Keratinocyte (primary cell): Measurements from ENCODE around the gene PRKAR2B. TPM values are rescaled to one million over a fixed set of nuclear protein-coding genes. Genes with fewer than 3 reads are reported as not detected.

Source experiments
- DNase-seq: peaks from one replicate; pipeline ENCODE4 v3.0.0-alpha.2; 2011; ENCODE audit warnings: low read depth, missing footprints, low spot score
- FAIRE-seq: peaks from 2 replicates; lab custom pipeline; 2011; peaks lifted over from hg19 to GRCh38; lab: Jason Lieb, UNC
- H2AFZ ChIP-seq: 2 replicates; pipeline ENCODE4 v1.6.0; 2012; ENCODE audit warnings: low read length, control low read depth, inconsistent platforms; ENCODE audit not compliant: control insufficient read depth
- H3K27ac ChIP-seq: 2 replicates; pipeline ENCODE4 v1.5.1; 2011; ENCODE audit warnings: low read length; ENCODE audit not compliant: control insufficient read depth, insufficient read depth
- H3K27me3 ChIP-seq: 3 replicates; pipeline ENCODE4 v1.6.0; 2011; ENCODE audit warnings: low read length; ENCODE audit not compliant: control insufficient read depth, insufficient read depth; ENCODE audit errors: extremely low read depth
- H3K36me3 ChIP-seq, 2 experiments: 2 replicates in 1 of 2; 3 replicates in 1 of 2; pipeline ENCODE4 v1.5.1; 2011; ENCODE audit warnings: low read length in 2 of 2, mild to moderate bottlenecking in 1 of 2; ENCODE audit not compliant: control insufficient read depth in 2 of 2, insufficient read depth in 2 of 2; ENCODE audit errors: extremely low read depth in 1 of 2
- H3K4me1 ChIP-seq: 3 replicates; pipeline ENCODE4 v1.5.1; 2011; ENCODE audit warnings: low read length; ENCODE audit not compliant: control insufficient read depth, insufficient read depth; ENCODE audit errors: extremely low read depth
- H3K4me2 ChIP-seq: 3 replicates; pipeline ENCODE4 v1.6.0; 2011; ENCODE audit warnings: low read depth, low read length; ENCODE audit not compliant: control insufficient read depth, insufficient read depth; ENCODE audit errors: extremely low read depth
- H3K4me3 ChIP-seq, 3 experiments: fragments of 200-600 bp in 1 of 3; sonication (generic) in 1 of 3; 2 replicates in 2 of 3; 3 replicates in 1 of 3; pipeline ENCODE4 v1.5.1; 2011 to 2016; ENCODE audit warnings: low read length in 3 of 3, mild to moderate bottlenecking in 3 of 3, control low read depth in 2 of 3, inconsistent platforms in 1 of 3, low read depth in 1 of 3, mixed read lengths in 1 of 3, mixed run types in 1 of 3, moderate library complexity in 1 of 3; ENCODE audit not compliant: control insufficient read depth in 2 of 3, insufficient read depth in 2 of 3; ENCODE audit errors: extremely low read depth in 1 of 3
- H3K79me2 ChIP-seq: 2 replicates; pipeline ENCODE4 v1.6.0; 2012; ENCODE audit warnings: low read length; ENCODE audit not compliant: control insufficient read depth, insufficient read depth
- H3K9ac ChIP-seq: 3 replicates; pipeline ENCODE4 v1.6.0; 2011; ENCODE audit warnings: low read length; ENCODE audit not compliant: control insufficient read depth, insufficient read depth; ENCODE audit errors: extremely low read depth
- H3K9me1 ChIP-seq: 3 replicates; pipeline ENCODE4 v1.6.0; 2011; ENCODE audit warnings: low read length; ENCODE audit not compliant: control insufficient read depth, insufficient read depth; ENCODE audit errors: extremely low read depth
- H3K9me3 ChIP-seq: 2 replicates; pipeline ENCODE4 v1.5.1; 2012; ENCODE audit warnings: low read depth, low read length; ENCODE audit not compliant: control insufficient read depth
- H4K20me1 ChIP-seq: 3 replicates; pipeline ENCODE4 v1.6.0; 2011; ENCODE audit warnings: low read length; ENCODE audit not compliant: control insufficient read depth, insufficient read depth; ENCODE audit errors: extremely low read depth
- EZH2 ChIP-seq: IDR thresholded peaks from one replicate; pipeline ENCODE4 v1.6.1; 2012; ENCODE audit warnings: inconsistent platforms, mild to moderate bottlenecking, low read length, moderate library complexity
- dilution Hi-C: fragments of 300-500 bp; cut with MboI; formaldehyde crosslinking; loops from one replicate; pipeline ENCODE4 v1.7.0; 2020; ENCODE audit warnings: low sequenced_read_pairs; ENCODE audit not compliant: extremely low pct_ligation_motif_present
- polyA plus RNA-seq, 5 experiments: library from polyadenylated mRNA; depleted of rRNA in 3 of 5; stranded (reverse) in 3 of 5; stranded (forward) in 1 of 5; unstranded in 1 of 5; fragments of >200 nt; gene quantifications; 1 replicate in 1 of 5; 2 replicates in 3 of 5; 3 replicates in 1 of 5; pipeline versions ENCODE4 v1.2.1 to v1.2.3, GENCODE V29; 2011 to 2012; ENCODE audit warnings: missing spikeins in 2 of 5, low read depth in 1 of 5, low replicate concordance in 1 of 5
- TF ChIP-seq, protein P1 (sequence below), 3 experiments: IDR thresholded peaks in 1 of 3; conservative IDR thresholded peaks in 1 of 3; optimal IDR thresholded peaks in 1 of 3; 2 replicates in 2 of 3; 3 replicates in 1 of 3; pipeline versions ENCODE3 to v1.5.1; 2011; ENCODE audit warnings: low read length in 3 of 3, mild to moderate bottlenecking in 3 of 3, moderate library complexity in 2 of 3, control low read depth in 1 of 3, inconsistent platforms in 1 of 3; ENCODE audit not compliant: insufficient read depth in 2 of 3; ENCODE audit errors: extremely low read depth in 1 of 3

The PRKAR2B gene
- polyA plus RNA-seq, 1 donor (not counting 4 experiments of a cell fraction or from before 2014, with no cell fraction given), result 0.01 TPM

DNA sequence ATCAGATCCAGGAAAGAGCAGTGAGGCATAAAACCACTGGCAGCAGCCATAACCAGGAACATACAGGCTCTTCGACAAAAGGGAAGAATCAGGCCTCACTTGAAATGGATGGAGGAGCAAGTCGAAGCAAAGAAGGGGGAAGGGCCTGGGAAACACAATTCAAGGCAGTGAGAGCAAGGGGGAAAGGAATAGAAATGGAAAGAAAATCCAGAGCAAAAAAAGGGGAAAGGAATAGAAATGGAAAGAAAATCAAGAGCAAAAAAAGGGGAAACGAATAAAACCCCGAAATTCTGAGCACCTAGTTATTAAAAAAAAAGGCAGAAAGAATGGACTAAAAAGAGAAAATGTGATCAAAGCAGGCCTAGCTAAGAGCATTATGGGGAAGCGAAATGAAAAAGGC lies 24.1 kb upstream of the PRKAR2B start:
- no peaks in the 10 kb centered on the region for H3K79me2 ChIP-seq
- FAIRE-seq, result no peak
- H3K27me3 ChIP-seq, result no peaks in the 10 kb centered on the region
- no peaks in the 10 kb centered on the region for H4K20me1 ChIP-seq
- H3K27ac ChIP-seq, result no peak overlapping the region
- TF ChIP-seq EZH2, result no peak
- TF ChIP-seq, protein P1, sequence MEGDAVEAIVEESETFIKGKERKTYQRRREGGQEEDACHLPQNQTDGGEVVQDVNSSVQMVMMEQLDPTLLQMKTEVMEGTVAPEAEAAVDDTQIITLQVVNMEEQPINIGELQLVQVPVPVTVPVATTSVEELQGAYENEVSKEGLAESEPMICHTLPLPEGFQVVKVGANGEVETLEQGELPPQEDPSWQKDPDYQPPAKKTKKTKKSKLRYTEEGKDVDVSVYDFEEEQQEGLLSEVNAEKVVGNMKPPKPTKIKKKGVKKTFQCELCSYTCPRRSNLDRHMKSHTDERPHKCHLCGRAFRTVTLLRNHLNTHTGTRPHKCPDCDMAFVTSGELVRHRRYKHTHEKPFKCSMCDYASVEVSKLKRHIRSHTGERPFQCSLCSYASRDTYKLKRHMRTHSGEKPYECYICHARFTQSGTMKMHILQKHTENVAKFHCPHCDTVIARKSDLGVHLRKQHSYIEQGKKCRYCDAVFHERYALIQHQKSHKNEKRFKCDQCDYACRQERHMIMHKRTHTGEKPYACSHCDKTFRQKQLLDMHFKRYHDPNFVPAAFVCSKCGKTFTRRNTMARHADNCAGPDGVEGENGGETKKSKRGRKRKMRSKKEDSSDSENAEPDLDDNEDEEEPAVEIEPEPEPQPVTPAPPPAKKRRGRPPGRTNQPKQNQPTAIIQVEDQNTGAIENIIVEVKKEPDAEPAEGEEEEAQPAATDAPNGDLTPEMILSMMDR (optimal IDR thresholded peaks at IDR 0.05 in 1 of 3, IDR thresholded peaks at IDR 0.05 in 1 of 3, conservative IDR thresholded peaks at IDR 0.05 in 1 of 3; ENCODE audit: extremely low read depth in 1 of 3, insufficient read depth in 2 of 3, low read length in 3 of 3), result no peak
- no peaks in the 10 kb centered on the region for H3K9me1 ChIP-seq
- dilution Hi-C loops, result no loop called here
- no peak overlapping the region for H2AFZ ChIP-seq
- DNase-seq, result no peak
- no peaks in the 10 kb centered on the region for H3K4me1 ChIP-seq
- H3K4me3 ChIP-seq, result no peak overlapping the region
- H3K4me2 ChIP-seq, result no peak overlapping the region
- no peaks in the 10 kb centered on the region for H3K9me3 ChIP-seq
- H3K36me3 ChIP-seq, result no peaks in the 10 kb centered on the region
- H3K9ac ChIP-seq, result no peak overlapping the region

GRCh38 chr7:107021600-107021999 lies 22.9 kb upstream of the PRKAR2B start:
- Histone ChIP-seq H3K79me2 (no peaks in the 10 kb centered on the region), H3K27ac (no peak overlapping the region), H2AFZ (no peak overlapping the region), H4K20me1 (no peaks in the 10 kb centered on the region), H3K4me2 (no peak overlapping the region), H3K27me3 (no peaks in the 10 kb centered on the region), H3K36me3 (no peaks in the 10 kb centered on the region), H3K4me1 (no peaks in the 10 kb centered on the region), H3K9me1 (no peaks in the 10 kb centered on the region), H3K9me3 (no peaks in the 10 kb centered on the region), H3K9ac (no peak overlapping the region), H3K4me3 (no peak overlapping the region)
- DNase-seq, result no peak
- dilution Hi-C loops, result no loop called here
- TF ChIP-seq EZH2, result no peak
- TF ChIP-seq, protein P1 (optimal IDR thresholded peaks at IDR 0.05 in 1 of 3, IDR thresholded peaks at IDR 0.05 in 1 of 3, conservative IDR thresholded peaks at IDR 0.05 in 1 of 3; ENCODE audit: extremely low read depth in 1 of 3, insufficient read depth in 2 of 3, low read length in 3 of 3), result no peak
- no peak for FAIRE-seq
